GM12892 (cell line): ENCODE results near the gene ROMO1.
"Not testable (repeated sequence)": the region's sequence is repeated elsewhere in the genome, so short reads cannot be mapped to it uniquely, and the experiment has no call there.

ENCODE experiments used
- POLR2A ChIP-seq: IDR thresholded peaks from 2 replicates; pipeline ENCODE4 v1.6.1; 2011; ENCODE audit warnings: low read depth, low read length, control low read depth
- POLR2AphosphoS5 ChIP-seq: IDR thresholded peaks from 2 replicates; pipeline ENCODE4 v1.6.1; 2011; ENCODE audit warnings: low read depth, low read length, control low read depth
- TAF1 ChIP-seq: IDR thresholded peaks from 2 replicates; pipeline ENCODE4 v1.6.1; 2011; ENCODE audit warnings: low read depth, mild to moderate bottlenecking, control low read depth, low read length, borderline replicate concordance

DNA sequence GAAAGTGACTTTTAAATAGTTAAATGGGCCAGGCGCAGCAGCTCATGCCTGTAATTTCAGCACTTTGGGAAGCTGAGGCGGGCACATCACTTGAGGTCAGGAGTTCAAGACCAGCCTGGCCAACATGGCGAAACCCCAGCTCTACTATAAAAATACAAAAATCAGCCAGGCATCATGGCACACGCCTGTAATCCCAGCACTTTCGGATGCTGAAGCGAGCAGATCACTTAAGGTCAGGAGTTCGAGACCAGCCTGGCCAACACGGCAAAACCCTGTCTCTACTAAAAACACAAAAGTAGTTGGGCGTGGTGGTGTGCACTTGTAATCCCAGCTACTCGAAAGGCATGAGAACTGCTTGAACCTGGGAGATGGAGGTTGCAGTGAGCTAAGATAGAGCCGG, 6.7 kb downstream of the ROMO1 start:
- peak; percentile 19; the same call in 1 of the 2 replicates for TF ChIP-seq POLR2A
- TF ChIP-seq POLR2AphosphoS5, TAF1: not testable (repeated sequence)
